Heart right ventricle (tissue), 16 donors: ENCODE data around the gene CNTN5. TPM values are rescaled to one million over a fixed set of nuclear protein-coding genes. Genes with fewer than 3 reads are reported as not detected.

Source experiments
- ATAC-seq, 8 donors: fragments of 200-7000 bp; cut with Tn5 transposase; one replicate each; pipeline ENCODE4 v1.9.1; 2020; ENCODE audit warnings: mild to moderate bottlenecking in 8 of 8, moderate library complexity in 8 of 8, moderate number of reproducible peaks in 1 of 8
- DNase-seq, 2 donors: peaks; one replicate each; pipeline ENCODE4 v3.0.0-alpha.2; 2020
- H3K27ac ChIP-seq, 10 donors: fragments of 200-600 bp; sonication (generic) in 2 of 10; one replicate each; pipeline versions ENCODE4 v1.5.0 to v1.8.0; 2020 to 2022; ENCODE audit warnings: mild to moderate bottlenecking in 3 of 10
- H3K27me3 ChIP-seq, 7 donors: fragments of 200-600 bp; one replicate each; pipeline ENCODE4 v1.8.0; 2021 to 2022; ENCODE audit warnings: mild to moderate bottlenecking in 2 of 7
- H3K36me3 ChIP-seq, 9 donors: fragments of 200-600 bp; sonication (generic) in 1 of 9; one replicate each; pipeline versions ENCODE4 v1.5.0 to v1.8.0; 2020 to 2022; ENCODE audit warnings: mild to moderate bottlenecking in 2 of 9
- H3K4me1 ChIP-seq, 9 donors: fragments of 200-600 bp; sonication (generic) in 1 of 9; one replicate each; pipeline versions ENCODE4 v1.5.0 to v1.8.0; 2020 to 2022; ENCODE audit warnings: mild to moderate bottlenecking in 4 of 9
- H3K4me3 ChIP-seq, 10 donors: fragments of 200-600 bp; sonication (generic) in 2 of 10; one replicate each; pipeline versions ENCODE4 v1.5.0 to v1.8.0; 2020 to 2022; ENCODE audit warnings: mild to moderate bottlenecking in 7 of 10, moderate library complexity in 2 of 10
- H3K9me3 ChIP-seq, 11 donors: fragments of 200-600 bp in 10 of 11; sonication (generic) in 2 of 11; one replicate each; pipeline versions ENCODE4 v1.5.0 to v1.8.0; 2013 to 2022; ENCODE audit warnings: mild to moderate bottlenecking in 2 of 11, control low read depth in 1 of 11, moderate library complexity in 1 of 11
- CTCF ChIP-seq, 9 donors: fragments of 200-600 bp; sonication (generic) in 2 of 9; IDR thresholded peaks; one replicate each; pipeline versions ENCODE4 v1.5.0 to v1.8.0; 2021 to 2022; ENCODE audit warnings: antibody characterized with exemption in 9 of 9, mild to moderate bottlenecking in 5 of 9, moderate library complexity in 1 of 9
- WGBS, 2 donors: extraction: QIAGEN DNeasy Blood & Tissue Kit; methylation state at CpG; one replicate each; pipeline ENCODE4 v1.1.7; 2013; ENCODE audit warnings: inconsistent platforms in 1 of 2; 5-methylcytosine and 5-hydroxymethylcytosine counted together
- intact Hi-C, 10 donors: fragments of 100-400 bp; cut with DNase I; formaldehyde crosslinking; loops; one replicate each; pipeline versions ENCODE4 v1.11.1 to v1.14.2; 2022
- polyA plus RNA-seq, 2 donors: library from polyadenylated mRNA; stranded (reverse); fragments of 200-250 nt; gene quantifications; one replicate each; pipeline ENCODE4 v1.2.3, GENCODE V29; 2013
- total RNA-seq, 10 donors: library from RNA; stranded (reverse); fragmentation: NEBNext Ultra II Directional in 3 of 10; extraction: Animal tissue kit (Norgen Biotek cat#: 25700) in 3 of 10; gene quantifications; one replicate each; pipeline versions ENCODE4 v1.2.1 to v1.2.4, GENCODE V29; 2021 to 2023
- donor health status: Arrhythmogenic right ventricular cardiomyopathy.
- donor health status: ischemic (EF 13 %, LVEDD 7.1; RV severe dilation, severe dysfunction).
- donor health status: healthy with polysubstance abuse.
- donor health status: DM: no; HTN: yes; CAD: no.
- donor health status: DM: no; HTN: no; CAD: no.
- donor health status: ischemic (EF 25% LVEDD 6.9; RV normal size, moderate dysfunction).
- donor health status: ischemic (EF 25% LVEDD 5.7; RV mildly dilated, moderate dysfunction).
- donor health status: healthy.
- donor health status: DM: yes; HTN: yes; CAD: no.
- donor health status: Ischemic cardiomyopathy.
- donor health status: ischemic (EF 35%, LVEDD 5.7; RV mildly dilated, moderate dysfunction).
- donor health status: nonischemic (EF 11% LVEDD 7.7; RV severe dilation, severe dysfunction).
- donor health status: DM: yes; HTN: yes; CAD: no.
- donor health status: PGD.
- donor health status: ischemic (EF 29% LVEDD 5.4; RV normal size, mild dysfunction).
- donor health status: nonischemic (EF 23%, LVEDD 6.1; RV moderate dilation, normal function).

Gene CNTN5
- total and polyA plus RNA-seq, 12 donors: 0.05 to 0.35 (median 0.17) TPM; not detected in 6

DNA sequence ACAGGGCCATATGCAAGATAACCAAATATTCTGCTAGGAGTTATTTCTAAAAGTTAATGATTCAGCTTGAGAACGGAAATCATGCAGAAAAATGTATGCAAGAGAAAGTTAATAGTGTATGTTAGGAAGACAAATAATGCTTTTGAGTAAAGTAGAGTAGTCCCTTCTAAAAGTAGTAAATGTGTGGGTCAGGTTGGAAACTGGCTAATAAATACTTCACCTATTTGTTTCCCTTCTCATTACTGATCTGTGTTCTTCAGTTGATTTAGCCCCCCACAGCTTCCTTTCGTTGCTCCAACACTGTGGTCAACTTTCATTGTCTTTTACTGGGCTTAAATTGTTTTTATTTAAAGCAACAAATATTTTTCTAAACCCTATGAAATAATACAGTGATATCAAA lies 444.2 kb downstream of the CNTN5 start:
- TF ChIP-seq CTCF (IDR thresholded peaks at IDR 0.05): no peak
- Histone ChIP-seq H3K4me1 (no peaks in the 10 kb centered on the region), H3K36me3 (no peaks in the 10 kb centered on the region), H3K4me3 (no peak overlapping the region), H3K27ac (no peak overlapping the region), H3K9me3 (peaks cover 0 to 2% (median 0%) of the 10 kb centered on the region in 11 donors), H3K27me3 (no peaks in the 10 kb centered on the region)
- 76 to 84% methylated on average over 2 of the region's 2 CpGs for WGBS, 2 donors
- no peak for ATAC-seq
- intact Hi-C loops: no loop called here
- DNase-seq: no peak

GRCh38 chr11:99489581-99489980 lies 468.8 kb downstream of the CNTN5 start:
- intact Hi-C loops: no loop called here
- Histone ChIP-seq H3K4me3 (no peak overlapping the region), H3K9me3 (peaks cover 0 to 3% (median 0%) of the 10 kb centered on the region in 11 donors), H3K4me1 (no peaks in the 10 kb centered on the region), H3K27me3 (no peaks in the 10 kb centered on the region), H3K36me3 (no peaks in the 10 kb centered on the region), H3K27ac (no peak overlapping the region)
- DNase-seq (no peak), ATAC-seq (no peak)
- TF ChIP-seq CTCF (IDR thresholded peaks at IDR 0.05): no peak
- WGBS, 2 donors: 45 to 56% methylated on average over 1 of the region's 1 CpG

- Histone ChIP-seq H3K4me1 (no peaks in the 10 kb centered on the region), H3K9me3 (peaks cover 0 to 3% (median 0%) of the 10 kb centered on the region in 11 donors), H3K4me3 (no peak overlapping the region), H3K36me3 (no peaks in the 10 kb centered on the region), H3K27ac (no peak overlapping the region), H3K27me3 (no peaks in the 10 kb centered on the region)
- ATAC-seq (no peak), DNase-seq (no peak)
- intact Hi-C loops: no loop called here
- TF ChIP-seq CTCF (IDR thresholded peaks at IDR 0.05): no peak
- WGBS, 2 donors: 94 to 96% methylated on average over 4 of the region's 4 CpGs
These were observed 473.3 kb downstream of the CNTN5 start for GRCh38 chr11:99494065-99494464.

DNA sequence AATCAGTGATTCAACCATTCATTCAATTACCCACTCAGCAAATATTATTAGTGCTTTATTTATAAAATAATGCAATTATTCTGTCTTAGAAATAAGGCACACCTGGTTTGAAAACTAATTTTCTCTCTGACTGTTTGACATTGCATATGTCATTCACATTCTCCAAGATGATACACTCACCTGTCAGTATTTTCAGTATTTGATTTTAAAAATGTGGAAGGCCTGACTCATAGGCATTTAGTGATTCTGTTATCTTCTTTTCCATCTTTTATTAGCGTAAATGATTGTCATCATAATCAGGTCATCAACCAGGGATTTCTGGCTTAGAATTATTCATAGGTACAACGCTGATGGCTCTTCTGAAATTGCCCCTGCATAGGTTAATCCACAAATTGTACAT lies 480.9 kb downstream of the CNTN5 start:
- no peaks in the 10 kb centered on the region for H3K4me1 ChIP-seq
- DNase-seq (no peak), ATAC-seq (no peak)
- H3K27me3 ChIP-seq: no peaks in the 10 kb centered on the region
- no peaks in the 10 kb centered on the region for H3K9me3 ChIP-seq
- H3K4me3 ChIP-seq: no peak overlapping the region
- no peak overlapping the region for H3K27ac ChIP-seq
- 81 to 82% methylated on average over 2 of the region's 2 CpGs for WGBS, 2 donors
- H3K36me3 ChIP-seq: no peaks in the 10 kb centered on the region
- intact Hi-C loops: loop anchor here in 1 of 10 donors (10.0 kb wide), 1 partner anchor 57 kb away; no protein-coding TSS in a partner anchor
- TF ChIP-seq CTCF (IDR thresholded peaks at IDR 0.05): no peak
